Suppressor macrophage treated with lipopolysaccharide for 1 hour (primary cell): ENCODE measurements around the gene GMEB1.
"Not testable (repeated sequence)": the region's sequence is repeated elsewhere in the genome, so short reads cannot be mapped to it uniquely, and the experiment has no call there.

ENCODE experiments used
- DNase-seq, 3 donors: peaks; one replicate each; pipeline ENCODE4 v3.0.0-alpha.2; 2020 to 2022

GMEB1 gene

DNA sequence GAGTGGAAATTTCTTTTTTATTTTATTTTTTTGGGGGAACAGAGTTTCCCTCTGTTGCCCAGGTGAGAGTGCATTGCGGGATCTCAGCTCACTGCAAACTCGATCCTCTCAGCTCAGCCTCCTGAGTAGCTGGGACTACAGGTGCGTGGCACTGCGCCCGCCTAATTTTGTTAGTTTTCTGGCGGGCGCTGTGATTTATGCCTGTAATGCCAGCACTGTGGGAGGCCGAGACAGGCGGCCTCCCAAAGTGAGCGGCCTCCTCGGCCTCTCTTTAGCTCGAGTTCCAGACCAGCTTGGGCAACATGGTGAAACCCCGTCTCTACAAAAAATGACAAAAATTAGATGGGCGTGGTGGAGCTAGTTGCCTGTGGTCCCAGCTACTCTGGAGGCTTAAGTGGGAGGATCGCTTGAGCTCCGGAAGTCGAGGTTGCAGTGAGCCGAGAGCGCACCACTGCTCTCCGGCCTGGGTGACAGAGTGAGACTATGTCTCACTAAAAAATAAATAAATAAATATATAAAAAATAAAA, 2.7 kb downstream of the GMEB1 start:
- no peak for DNase-seq

DNA sequence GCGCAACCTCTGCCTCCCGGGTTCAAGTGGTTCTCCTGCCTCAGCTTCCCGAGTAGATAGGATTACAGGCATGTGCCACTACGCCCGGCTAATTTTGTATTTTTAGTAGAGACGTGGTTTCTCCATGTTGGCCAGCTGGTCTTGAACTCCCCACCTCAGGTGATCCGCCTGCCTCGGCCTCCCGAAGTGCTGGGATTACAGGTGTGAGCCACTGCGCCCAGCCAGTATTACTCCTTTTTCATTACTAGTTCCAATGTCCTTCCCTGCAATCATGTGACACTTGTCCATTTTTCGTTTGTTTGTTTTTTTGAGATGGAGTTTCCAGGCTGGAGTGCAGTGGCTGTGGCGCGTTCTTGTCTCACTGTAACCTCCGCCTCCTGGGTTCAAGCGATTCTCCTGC, 4.4 kb downstream of the GMEB1 start:
- not testable (repeated sequence) for DNase-seq

DNA sequence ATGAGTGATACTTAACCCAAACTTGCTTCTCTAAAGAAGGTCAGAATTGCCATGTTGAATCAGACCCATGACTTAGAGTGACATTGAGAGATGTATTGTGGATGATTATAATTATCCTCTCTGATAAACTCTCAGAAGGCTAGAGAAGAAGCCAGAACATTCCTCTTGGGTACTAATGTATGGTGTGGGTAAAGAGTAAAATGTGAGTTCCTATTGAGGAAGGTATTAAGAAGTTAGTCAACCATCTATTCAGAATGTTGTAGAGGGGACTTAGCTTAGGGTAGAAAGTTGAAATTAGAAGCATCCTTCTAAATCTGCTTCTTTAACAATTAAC, 7.3 kb downstream of the GMEB1 start:
- no peak for DNase-seq

- DNase-seq: no peak
These were observed 11.6 kb downstream of the GMEB1 start for GRCh38 chr1:28680151-28680550.

GRCh38 chr1:28682840-28683239, 14.3 kb downstream of the GMEB1 start:
- DNase-seq: no peak

DNA sequence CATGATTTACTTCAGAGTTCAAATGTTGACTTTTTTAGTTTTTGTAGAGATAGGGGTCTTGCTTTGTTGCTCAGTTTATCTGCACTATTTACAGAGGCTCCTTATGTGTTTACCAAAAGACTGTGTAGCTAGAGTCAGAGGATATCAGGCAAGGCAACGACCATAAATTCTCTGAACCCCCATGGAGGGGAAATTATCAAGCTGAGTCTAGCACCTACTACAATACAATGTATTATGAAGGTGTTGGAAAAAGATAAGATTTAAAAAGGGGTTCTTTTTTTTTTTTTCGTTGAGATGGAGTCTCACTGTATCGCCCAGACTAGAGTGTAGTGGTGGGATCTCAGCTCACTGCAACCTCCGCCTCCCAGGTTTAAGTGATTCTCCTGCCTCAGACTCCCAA, 16.4 kb downstream of the GMEB1 start:
- DNase-seq: no peak

- not testable (repeated sequence) for DNase-seq
These were observed 23.0 kb downstream of the GMEB1 start for GRCh38 chr1:28691627-28692026.

DNA sequence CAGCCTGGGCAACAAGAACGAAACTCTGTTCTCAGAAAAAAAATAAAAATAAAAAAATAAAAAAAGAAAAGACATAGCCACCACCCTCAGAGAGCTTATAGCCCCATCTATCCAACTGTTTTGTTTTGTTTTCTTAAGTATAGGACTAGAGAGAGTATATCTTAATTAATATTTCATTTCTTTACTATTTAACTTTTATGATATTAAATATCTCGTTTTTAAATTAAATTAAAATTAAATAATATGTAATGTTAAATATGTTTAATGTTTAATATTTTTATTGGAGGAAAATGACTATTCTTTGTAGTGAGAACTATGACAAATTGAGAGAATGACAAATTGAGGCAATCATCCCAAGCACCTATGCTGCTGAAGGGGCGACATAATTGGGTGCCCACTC, 35.0 kb downstream of the GMEB1 start:
- DNase-seq: no peak

DNA sequence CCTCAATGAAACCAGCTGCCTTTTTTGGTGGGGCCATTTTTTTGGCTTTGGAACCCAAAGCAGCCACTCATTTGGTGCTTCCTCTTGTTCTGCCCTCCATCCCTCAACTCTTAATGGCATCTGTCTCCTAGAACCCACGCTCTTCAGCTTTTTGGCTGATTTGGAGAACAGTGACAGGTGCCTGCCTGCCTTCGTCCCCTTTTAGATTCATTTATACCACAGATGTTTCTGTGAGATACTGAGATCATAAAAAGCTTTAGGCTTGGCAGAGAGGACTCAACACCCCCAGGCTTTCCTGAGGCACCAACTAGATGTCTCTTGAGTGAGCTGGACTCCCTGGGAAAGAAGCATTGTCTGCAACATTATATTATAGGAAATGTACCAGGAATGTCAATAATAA, 47.8 kb downstream of the GMEB1 start:
- no peak for DNase-seq

- DNase-seq: no peak
These were observed 49.6 kb downstream of the GMEB1 start for GRCh38 chr1:28718166-28718565.

DNA sequence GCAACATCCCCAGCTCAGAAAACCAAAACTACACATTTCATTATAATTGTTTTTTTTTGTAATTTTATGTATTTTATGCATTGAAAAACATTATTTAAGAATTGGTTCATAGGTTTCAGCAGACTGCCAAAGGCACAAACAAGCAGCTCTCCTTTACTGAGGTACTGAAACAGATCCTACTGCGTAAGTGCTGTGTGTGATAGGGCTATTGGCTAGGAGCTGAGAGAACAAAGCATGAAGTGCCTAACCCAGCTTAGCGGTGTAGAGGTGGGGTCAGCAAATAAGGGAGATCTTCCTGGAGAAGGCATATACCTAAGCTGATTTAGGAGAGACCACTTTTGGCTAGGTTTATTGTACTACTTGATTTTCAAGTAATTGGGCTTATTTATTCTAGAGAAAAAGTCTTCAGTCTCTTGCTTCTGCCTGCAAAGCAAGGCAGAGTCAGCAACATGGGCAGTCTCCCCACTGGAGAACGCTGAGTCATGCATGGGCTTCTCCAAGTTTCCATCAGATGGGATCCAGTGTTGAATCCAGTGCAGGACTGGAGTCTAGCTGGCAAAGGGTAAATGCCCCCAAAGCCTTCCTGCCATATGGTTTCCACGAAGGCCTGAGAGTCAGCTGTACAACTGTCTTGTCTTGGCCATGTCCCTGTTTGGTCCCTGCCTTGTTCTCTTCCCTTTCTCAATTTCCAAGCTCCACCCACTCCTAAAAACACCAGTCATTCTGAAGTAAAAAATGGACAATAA, 50.2 kb downstream of the GMEB1 start:
- peak; percentile 14 to 22 (median 22) for DNase-seq

DNA sequence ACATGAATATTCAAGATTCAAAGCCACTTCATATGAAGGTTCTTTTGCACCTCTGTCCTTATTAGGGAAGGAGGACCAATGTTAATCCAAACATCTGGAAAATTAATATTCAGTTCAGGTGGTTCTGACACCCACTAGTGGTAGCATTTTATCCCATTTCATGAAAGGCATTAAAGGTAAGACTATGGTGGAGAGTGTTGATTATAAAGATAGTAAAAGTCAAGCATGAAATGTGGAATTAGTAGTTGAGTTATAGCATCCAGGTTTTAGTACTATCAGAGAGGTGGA, 50.7 kb downstream of the GMEB1 start:
- DNase-seq: no peak

- no peak for DNase-seq
These were observed 51.8 kb downstream of the GMEB1 start for GRCh38 chr1:28720376-28720775.

- DNase-seq: not testable (repeated sequence)
These were observed 53.3 kb downstream of the GMEB1 start for GRCh38 chr1:28721927-28722326.

GRCh38 chr1:28725365-28725764, 56.8 kb downstream of the GMEB1 start:
- not testable (repeated sequence) for DNase-seq

DNA sequence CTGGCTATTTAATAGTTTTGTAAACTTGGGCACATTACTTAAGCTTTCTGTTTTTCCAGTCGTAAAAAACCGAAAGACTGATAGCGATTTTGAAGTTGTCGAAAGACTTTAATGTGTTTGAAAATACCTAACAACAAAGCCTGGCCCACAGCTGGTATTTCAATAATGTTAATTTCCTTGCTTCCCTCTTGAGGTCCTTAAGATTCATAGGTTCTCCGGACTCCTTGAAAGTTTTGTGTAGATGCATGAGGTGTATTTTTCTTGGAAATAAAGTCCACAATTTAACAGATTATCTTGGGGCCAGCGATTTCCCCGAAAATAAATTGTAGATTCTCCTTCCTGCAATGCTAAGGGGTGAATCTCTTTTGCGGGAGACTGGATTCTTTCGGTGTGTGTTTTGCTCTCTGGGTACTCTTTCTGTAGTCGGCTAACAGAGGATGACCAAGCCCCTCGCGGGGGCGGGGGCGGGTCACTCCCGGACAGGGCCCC, 67.4 kb downstream of the GMEB1 start:
- peak in 2 of 3 donors; percentile 52 to 78 for DNase-seq

DNA sequence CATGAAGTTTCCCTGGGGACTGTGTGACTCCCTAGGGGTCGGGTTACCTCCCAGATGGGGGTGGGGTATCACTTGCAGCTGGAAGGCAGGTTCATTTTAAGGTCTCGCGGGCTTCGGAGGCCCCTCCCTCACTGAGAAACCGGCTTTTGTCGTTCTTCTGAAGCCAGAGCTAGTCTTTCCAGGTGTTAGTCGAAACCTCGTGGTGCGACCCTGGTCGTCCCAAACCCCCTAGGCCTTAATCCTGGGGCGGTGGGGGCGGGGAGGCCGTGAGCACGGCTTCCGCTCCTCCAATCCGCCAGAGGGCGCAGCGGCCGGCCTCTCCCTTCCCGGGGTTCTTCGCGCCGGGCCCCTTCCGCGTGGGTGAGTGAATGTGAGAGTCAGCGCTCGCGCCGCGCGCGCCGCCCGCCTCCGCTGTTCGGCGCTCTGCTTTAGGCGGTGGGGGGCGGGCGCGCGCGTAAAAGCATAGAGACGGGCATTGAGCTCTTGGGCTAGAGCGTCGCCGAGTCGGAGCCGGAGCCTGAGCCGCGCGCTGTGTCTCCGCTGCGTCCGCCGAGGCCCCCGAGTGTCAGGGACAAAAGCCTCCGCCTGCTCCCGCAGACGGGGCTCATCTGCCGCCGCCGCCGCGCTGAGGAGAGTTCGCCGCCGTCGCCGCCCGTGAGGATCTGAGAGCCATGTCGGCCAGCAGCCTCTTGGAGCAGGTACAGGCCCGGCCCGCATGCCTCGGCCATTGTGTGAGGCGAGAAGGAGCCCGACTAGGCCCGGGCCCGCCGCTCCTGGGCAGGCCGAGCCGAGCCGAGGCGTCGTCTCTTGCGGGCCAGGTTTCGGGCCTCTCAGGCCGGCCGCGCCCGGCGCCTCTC, 68.1 kb downstream of the GMEB1 start, which contains the start of gene YTHDF2:
YTHDF2 (plus strand) TSS at position 491 of the 857 bp plus-strand sequence; CDS start at position 672, 181 bp downstream.
- DNase-seq: peak; percentile 99 to 100 (median 100)

- DNase-seq: peak; percentile 39 to 53 (median 49)
These were observed 68.9 kb downstream of the GMEB1 start for GRCh38 chr1:28737307-28738132.

DNA sequence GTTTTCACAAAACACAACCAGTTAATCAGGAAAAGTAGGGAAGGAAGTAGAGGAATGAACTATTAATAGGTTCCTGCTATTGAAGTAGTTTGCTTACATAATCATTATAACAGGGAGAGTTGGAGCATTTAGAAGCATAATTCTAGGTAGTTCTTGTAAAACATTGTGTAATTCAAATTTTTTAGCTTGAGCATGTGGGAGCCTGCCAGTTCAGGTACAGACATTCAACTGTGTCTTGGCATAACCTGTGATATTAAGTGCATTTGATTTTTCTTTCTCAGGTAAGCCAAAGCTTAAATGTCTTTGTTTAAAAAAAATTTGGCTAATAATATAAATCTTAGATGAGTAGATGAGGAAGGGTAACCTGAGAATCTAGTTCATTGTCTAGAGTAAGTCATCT, 71.5 kb downstream of the GMEB1 start:
- DNase-seq: no peak

GRCh38 chr1:28744184-28744583, 75.6 kb downstream of the GMEB1 start:
- peak in 2 of 3 donors; percentile 33 to 53 for DNase-seq

DNA sequence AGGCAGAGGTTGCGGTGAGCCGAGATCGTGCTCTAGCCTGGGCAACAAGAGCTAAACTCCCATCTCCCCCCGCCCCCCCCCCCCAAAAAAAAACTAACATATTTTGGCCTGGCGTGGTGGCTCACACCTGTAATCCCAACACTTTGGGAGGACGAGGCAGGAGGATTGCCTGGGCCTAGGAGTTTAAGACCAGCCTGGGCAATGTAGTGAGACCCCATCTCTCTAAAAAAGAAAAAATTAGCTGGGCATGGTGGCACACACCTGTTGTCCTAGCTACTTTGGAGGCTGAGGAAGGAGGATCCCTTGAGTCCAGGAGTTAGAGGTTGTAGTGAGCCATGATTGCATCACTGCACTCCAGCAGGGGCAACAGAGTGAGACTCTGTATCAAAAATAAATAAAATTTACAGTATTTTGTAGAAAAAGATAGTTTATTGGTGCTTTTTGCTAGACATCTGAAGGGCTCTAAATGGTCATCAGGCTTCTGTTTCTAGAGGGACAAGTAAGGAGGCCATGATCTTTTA, 77.1 kb downstream of the GMEB1 start:
- DNase-seq: no peak

- DNase-seq: no peak
These were observed 81.7 kb downstream of the GMEB1 start for GRCh38 chr1:28750330-28750729.
